B cell (primary cell): ENCODE measurements around the gene GHR.

ENCODE experiments used
- EZH2 ChIP-seq: IDR thresholded peaks from 2 replicates; pipeline ENCODE4 v1.6.1; 2012; ENCODE audit warnings: borderline replicate concordance, low read depth, mild to moderate bottlenecking, moderate library complexity, low read length; ENCODE audit not compliant: insufficient read depth, poor library complexity, severe bottlenecking
- TF ChIP-seq, protein P1 (sequence below): fragments of 200-600 bp; IDR thresholded peaks from one replicate; pipeline ENCODE4 v1.8.0; 2022; ENCODE audit warnings: antibody characterized with exemption, mild to moderate bottlenecking

DNA sequence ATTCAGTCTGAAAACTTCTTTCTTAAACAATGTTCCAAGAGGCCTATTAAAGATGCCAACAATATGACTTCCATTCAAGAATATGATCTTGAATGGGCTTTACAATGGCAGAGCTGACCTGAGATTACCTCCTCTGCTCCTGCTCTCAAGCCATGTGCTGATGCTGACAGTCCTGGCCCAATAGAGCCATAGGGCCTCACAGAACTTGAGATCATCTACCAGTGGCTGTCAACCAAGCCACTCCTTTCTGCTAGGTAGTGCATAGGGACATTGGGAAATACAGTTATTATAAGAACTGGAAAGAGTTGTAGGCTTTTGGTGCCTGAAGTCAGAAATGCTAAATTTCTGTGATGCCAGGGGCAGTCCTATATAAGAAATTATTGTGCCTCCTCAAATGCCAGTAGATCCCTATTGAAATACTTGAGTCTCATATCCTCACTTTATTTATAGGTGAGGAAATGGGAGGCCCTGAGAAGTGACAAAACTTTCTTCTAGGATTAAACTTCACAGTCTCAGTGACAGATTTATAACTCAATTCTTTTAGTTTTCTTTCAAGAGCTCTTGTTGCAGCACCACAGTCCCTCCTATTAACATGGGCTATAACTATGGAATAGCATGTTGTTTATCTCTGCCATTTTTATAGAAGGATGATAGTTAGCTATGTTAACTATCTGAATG lies 10.9 kb downstream of the GHR start:
- TF ChIP-seq, protein P1, sequence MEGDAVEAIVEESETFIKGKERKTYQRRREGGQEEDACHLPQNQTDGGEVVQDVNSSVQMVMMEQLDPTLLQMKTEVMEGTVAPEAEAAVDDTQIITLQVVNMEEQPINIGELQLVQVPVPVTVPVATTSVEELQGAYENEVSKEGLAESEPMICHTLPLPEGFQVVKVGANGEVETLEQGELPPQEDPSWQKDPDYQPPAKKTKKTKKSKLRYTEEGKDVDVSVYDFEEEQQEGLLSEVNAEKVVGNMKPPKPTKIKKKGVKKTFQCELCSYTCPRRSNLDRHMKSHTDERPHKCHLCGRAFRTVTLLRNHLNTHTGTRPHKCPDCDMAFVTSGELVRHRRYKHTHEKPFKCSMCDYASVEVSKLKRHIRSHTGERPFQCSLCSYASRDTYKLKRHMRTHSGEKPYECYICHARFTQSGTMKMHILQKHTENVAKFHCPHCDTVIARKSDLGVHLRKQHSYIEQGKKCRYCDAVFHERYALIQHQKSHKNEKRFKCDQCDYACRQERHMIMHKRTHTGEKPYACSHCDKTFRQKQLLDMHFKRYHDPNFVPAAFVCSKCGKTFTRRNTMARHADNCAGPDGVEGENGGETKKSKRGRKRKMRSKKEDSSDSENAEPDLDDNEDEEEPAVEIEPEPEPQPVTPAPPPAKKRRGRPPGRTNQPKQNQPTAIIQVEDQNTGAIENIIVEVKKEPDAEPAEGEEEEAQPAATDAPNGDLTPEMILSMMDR: no peak
- no peak for TF ChIP-seq EZH2
